GM10248 (cell line): ENCODE data around the gene CNTN4.
"Not testable (repeated sequence)": the region's sequence is repeated elsewhere in the genome, so short reads cannot be mapped to it uniquely, and the experiment has no call there.

Source experiments
- CTCF ChIA-PET: fragments of 300-600 bp; sonication (Branson Sonifier 250); formaldehyde crosslinking; extraction: SDS; loops from one replicate; lab custom pipeline; 2021; ENCODE audit warnings: antibody characterized with exemption; lab: Yijun Ruan, JAX
- POLR2A ChIA-PET: fragments of 350-650 bp; sonication (Branson Sonifier 250); formaldehyde crosslinking; extraction: SDS; loops from one replicate; lab custom pipeline; 2020; ENCODE audit warnings: antibody characterized with exemption; lab: Yijun Ruan, JAX
- DNase-seq: peaks from one replicate; pipeline ENCODE4 v3.0.0; 2012; ENCODE audit errors: extremely low spot score
- CTCF ChIP-seq: IDR thresholded peaks from 2 replicates; pipeline ENCODE4 v1.5.1; 2012; ENCODE audit warnings: mild to moderate bottlenecking, low read depth; ENCODE audit errors: extremely low read depth, missing control alignments, control extremely low read depth

CNTN4 gene

GRCh38 chr3:2807514-2807913 lies 708.8 kb downstream of the CNTN4 start:
- ChIA-PET CTCF (no interaction called here), POLR2A (no interaction called here)
- DNase-seq = no peak
- no peak for TF ChIP-seq CTCF

GRCh38 chr3:2810723-2811122 lies 712.1 kb downstream of the CNTN4 start:
- ChIA-PET CTCF (interaction anchor here (1.3 kb wide), 1 partner anchor 31 kb away, joined by 3 read pairs; no protein-coding TSS in a partner anchor), POLR2A (no interaction called here)
- no peak for DNase-seq
- TF ChIP-seq CTCF = no peak

- TF ChIP-seq CTCF = no peak
- DNase-seq = no peak
- ChIA-PET POLR2A (no interaction called here), CTCF (no interaction called here)
Observed at GRCh38 chr3:2819571-2819970, 720.9 kb downstream of the CNTN4 start.

- POLR2A ChIA-PET, CTCF ChIA-PET: not testable (repeated sequence)
Observed at GRCh38 chr3:2820982-2821381, 722.3 kb downstream of the CNTN4 start.

GRCh38 chr3:2822611-2823010 lies 723.9 kb downstream of the CNTN4 start:
- CTCF ChIA-PET = no interaction called here
- POLR2A ChIA-PET = no interaction called here

More at GRCh38 chr3:2820982-2821381, 722.3 kb downstream of the CNTN4 start:
- DNase-seq = not testable (repeated sequence)

GRCh38 chr3:2823031-2823430 lies 724.4 kb downstream of the CNTN4 start:
- ChIA-PET POLR2A (no interaction called here), CTCF (no interaction called here)
- TF ChIP-seq CTCF = no peak
- DNase-seq = no peak

More at GRCh38 chr3:2822611-2823010, 723.9 kb downstream of the CNTN4 start:
- TF ChIP-seq CTCF = no peak
- DNase-seq = no peak

- no peak for DNase-seq
- POLR2A ChIA-PET = no interaction called here
- CTCF ChIA-PET = no interaction called here
- TF ChIP-seq CTCF = no peak
Observed at GRCh38 chr3:2823437-2824211, 725.0 kb downstream of the CNTN4 start.
